Activated naive CD4-positive, alpha-beta T cell treated with anti-CD3 and anti-CD28 coated beads, Interleukin-2, amount 50 U/mL, for 24 hours (primary cell): ENCODE measurements around the gene ANXA4.

Experiments used
- H3K27ac Mint-ChIP-seq: one replicate; pipeline ENCODE4 v1.8.0; 2021; ENCODE audit warnings: mild to moderate bottlenecking, mixed read lengths
- H3K27me3 Mint-ChIP-seq: one replicate; pipeline ENCODE4 v1.8.0; 2021; ENCODE audit warnings: mixed read lengths
- H3K36me3 Mint-ChIP-seq: one replicate; pipeline ENCODE4 v1.8.0; 2021; ENCODE audit warnings: mixed read lengths
- H3K4me1 Mint-ChIP-seq: one replicate; pipeline ENCODE4 v1.8.0; 2021; ENCODE audit warnings: mixed read lengths
- H3K4me3 Mint-ChIP-seq: one replicate; pipeline ENCODE4 v1.8.0; 2021; ENCODE audit warnings: mild to moderate bottlenecking, mixed read lengths
- H3K9me3 Mint-ChIP-seq: one replicate; pipeline ENCODE4 v1.8.0; 2021; ENCODE audit warnings: mixed read lengths

Gene ANXA4

DNA sequence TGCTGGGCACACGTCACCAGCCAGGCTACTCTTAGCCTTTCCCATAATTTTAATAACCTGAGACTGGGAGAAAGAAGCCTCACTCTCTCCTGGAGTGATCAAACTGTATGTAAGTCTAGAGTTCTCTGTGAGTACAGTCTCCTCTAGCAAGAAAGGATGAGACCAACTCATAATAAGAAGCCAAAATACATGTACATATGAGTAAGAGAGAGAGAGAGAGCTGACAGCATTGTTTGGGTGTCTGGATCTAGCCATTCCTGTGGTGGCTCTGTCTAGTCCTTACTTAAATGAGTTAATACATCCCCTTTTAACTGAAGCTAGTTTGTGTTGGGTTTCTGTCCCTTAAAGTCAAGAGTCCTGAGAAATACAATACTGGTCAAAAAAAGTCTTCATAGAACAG lies 26.0 kb upstream of the ANXA4 start:
- Mint-ChIP-seq H3K36me3 (no peaks in the 10 kb centered on the region), H3K9me3 (no peaks in the 10 kb centered on the region), H3K27me3 (no peaks in the 10 kb centered on the region), H3K4me1 (peaks cover 16% of the 10 kb centered on the region), H3K4me3 (no peak overlapping the region), H3K27ac (no peak overlapping the region)

- Mint-ChIP-seq H3K36me3 (no peaks in the 10 kb centered on the region), H3K27ac (no peak overlapping the region), H3K9me3 (no peaks in the 10 kb centered on the region), H3K4me3 (no peak overlapping the region), H3K27me3 (no peaks in the 10 kb centered on the region), H3K4me1 (peaks cover 11% of the 10 kb centered on the region)
Observed at GRCh38 chr2:69716555-69717120, 25.3 kb upstream of the ANXA4 start.

DNA sequence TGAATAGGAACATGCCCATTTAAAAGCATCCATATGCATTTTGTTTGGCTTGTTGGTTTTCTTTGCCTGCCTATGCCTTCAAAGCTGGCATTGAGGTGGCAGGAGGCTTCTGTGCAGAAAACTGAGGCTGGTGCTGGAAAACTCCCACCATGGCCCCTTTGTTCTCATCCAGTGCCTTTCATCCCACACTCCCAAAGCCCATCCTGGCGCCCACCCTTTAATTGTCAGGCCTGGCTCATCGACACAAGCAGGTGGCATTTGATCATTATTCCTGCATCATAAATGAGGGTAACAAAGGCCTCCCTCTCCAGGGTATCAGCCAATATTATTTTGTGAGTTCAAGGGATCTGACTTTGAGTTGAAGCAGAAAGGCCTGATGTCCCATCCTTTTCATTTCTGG lies 24.7 kb upstream of the ANXA4 start:
- no peaks in the 10 kb centered on the region for H3K27me3 Mint-ChIP-seq
- no peak overlapping the region for H3K4me3 Mint-ChIP-seq
- H3K9me3 Mint-ChIP-seq: no peaks in the 10 kb centered on the region
- no peaks in the 10 kb centered on the region for H3K36me3 Mint-ChIP-seq
- no peak overlapping the region for H3K27ac Mint-ChIP-seq
- H3K4me1 Mint-ChIP-seq: peaks cover 9% of the 10 kb centered on the region

- H3K4me1 Mint-ChIP-seq: peaks cover 9% of the 10 kb centered on the region
- H3K4me3 Mint-ChIP-seq: no peak overlapping the region
- H3K27me3 Mint-ChIP-seq: no peaks in the 10 kb centered on the region
- H3K27ac Mint-ChIP-seq: no peak overlapping the region
- H3K9me3 Mint-ChIP-seq: no peaks in the 10 kb centered on the region
- no peaks in the 10 kb centered on the region for H3K36me3 Mint-ChIP-seq
Observed at GRCh38 chr2:69717861-69718273, 24.1 kb upstream of the ANXA4 start.

- Mint-ChIP-seq H3K27me3 (no peaks in the 10 kb centered on the region), H3K27ac (no peak overlapping the region), H3K4me3 (no peak overlapping the region), H3K36me3 (no peaks in the 10 kb centered on the region), H3K9me3 (no peaks in the 10 kb centered on the region), H3K4me1 (peaks cover 9% of the 10 kb centered on the region)
Observed at GRCh38 chr2:69718338-69718965, 23.5 kb upstream of the ANXA4 start.

- H3K4me1 Mint-ChIP-seq: peaks cover 6% of the 10 kb centered on the region
- H3K9me3 Mint-ChIP-seq: no peaks in the 10 kb centered on the region
- H3K27ac Mint-ChIP-seq: no peak overlapping the region
- H3K4me3 Mint-ChIP-seq: no peak overlapping the region
- H3K27me3 Mint-ChIP-seq: no peaks in the 10 kb centered on the region
- H3K36me3 Mint-ChIP-seq: no peaks in the 10 kb centered on the region
Observed at GRCh38 chr2:69720404-69720803, 21.5 kb upstream of the ANXA4 start.

GRCh38 chr2:69721022-69721421 lies 20.9 kb upstream of the ANXA4 start:
- Mint-ChIP-seq H3K27ac (no peak overlapping the region), H3K4me3 (no peak overlapping the region), H3K4me1 (peaks cover 6% of the 10 kb centered on the region), H3K27me3 (no peaks in the 10 kb centered on the region), H3K36me3 (no peaks in the 10 kb centered on the region), H3K9me3 (no peaks in the 10 kb centered on the region)

DNA sequence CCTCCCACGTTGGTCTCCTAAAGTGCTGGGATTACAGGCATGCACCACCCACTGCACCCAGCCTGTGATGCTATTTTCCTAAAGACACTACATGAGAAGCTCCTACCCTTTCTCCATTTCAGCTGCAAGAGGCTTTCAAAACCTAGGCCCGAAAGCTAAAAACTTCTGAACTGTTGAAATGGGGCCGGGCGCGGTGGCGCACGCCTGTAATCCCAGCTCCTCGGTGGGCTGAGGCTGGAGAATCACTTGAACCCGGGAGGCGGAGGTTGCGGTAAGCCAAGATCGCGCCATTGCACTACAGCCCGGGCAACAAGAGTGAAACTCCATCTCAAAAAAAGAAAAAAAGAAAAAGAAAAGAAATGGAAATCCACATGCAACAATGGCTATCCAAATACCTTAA lies 18.1 kb upstream of the ANXA4 start:
- Mint-ChIP-seq H3K4me1 (peaks cover 6% of the 10 kb centered on the region), H3K9me3 (no peaks in the 10 kb centered on the region), H3K27me3 (no peaks in the 10 kb centered on the region), H3K36me3 (no peaks in the 10 kb centered on the region), H3K27ac (no peak overlapping the region), H3K4me3 (no peak overlapping the region)

GRCh38 chr2:69724540-69725159 lies 17.3 kb upstream of the ANXA4 start:
- Mint-ChIP-seq H3K9me3 (no peaks in the 10 kb centered on the region), H3K4me1 (peaks cover 6% of the 10 kb centered on the region), H3K27ac (no peak overlapping the region), H3K36me3 (no peaks in the 10 kb centered on the region), H3K27me3 (no peaks in the 10 kb centered on the region), H3K4me3 (peak overlapping the region; percentile 55)

GRCh38 chr2:69725706-69726360 lies 16.1 kb upstream of the ANXA4 start:
- H3K4me1 Mint-ChIP-seq: peaks cover 6% of the 10 kb centered on the region
- H3K27me3 Mint-ChIP-seq: no peaks in the 10 kb centered on the region
- no peaks in the 10 kb centered on the region for H3K36me3 Mint-ChIP-seq
- no peak overlapping the region for H3K27ac Mint-ChIP-seq
- no peak overlapping the region for H3K4me3 Mint-ChIP-seq
- no peaks in the 10 kb centered on the region for H3K9me3 Mint-ChIP-seq

GRCh38 chr2:69729266-69729665 lies 12.7 kb upstream of the ANXA4 start:
- Mint-ChIP-seq H3K4me1 (peaks cover 6% of the 10 kb centered on the region), H3K4me3 (no peak overlapping the region), H3K27ac (no peak overlapping the region)

GRCh38 chr2:69729781-69730180 lies 12.2 kb upstream of the ANXA4 start:
- Mint-ChIP-seq H3K4me1 (peaks cover 2% of the 10 kb centered on the region), H3K4me3 (no peak overlapping the region), H3K36me3 (no peaks in the 10 kb centered on the region), H3K27ac (no peak overlapping the region), H3K27me3 (no peaks in the 10 kb centered on the region), H3K9me3 (no peaks in the 10 kb centered on the region)

More at GRCh38 chr2:69729266-69729665, 12.7 kb upstream of the ANXA4 start:
- Mint-ChIP-seq H3K27me3 (no peaks in the 10 kb centered on the region), H3K36me3 (no peaks in the 10 kb centered on the region), H3K9me3 (no peaks in the 10 kb centered on the region)

GRCh38 chr2:69731147-69731970 lies 10.6 kb upstream of the ANXA4 start:
- no peaks in the 10 kb centered on the region for H3K4me1 Mint-ChIP-seq
- no peak overlapping the region for H3K27ac Mint-ChIP-seq
- H3K4me3 Mint-ChIP-seq: no peak overlapping the region
- H3K9me3 Mint-ChIP-seq: no peaks in the 10 kb centered on the region
- no peaks in the 10 kb centered on the region for H3K27me3 Mint-ChIP-seq
- H3K36me3 Mint-ChIP-seq: no peaks in the 10 kb centered on the region

DNA sequence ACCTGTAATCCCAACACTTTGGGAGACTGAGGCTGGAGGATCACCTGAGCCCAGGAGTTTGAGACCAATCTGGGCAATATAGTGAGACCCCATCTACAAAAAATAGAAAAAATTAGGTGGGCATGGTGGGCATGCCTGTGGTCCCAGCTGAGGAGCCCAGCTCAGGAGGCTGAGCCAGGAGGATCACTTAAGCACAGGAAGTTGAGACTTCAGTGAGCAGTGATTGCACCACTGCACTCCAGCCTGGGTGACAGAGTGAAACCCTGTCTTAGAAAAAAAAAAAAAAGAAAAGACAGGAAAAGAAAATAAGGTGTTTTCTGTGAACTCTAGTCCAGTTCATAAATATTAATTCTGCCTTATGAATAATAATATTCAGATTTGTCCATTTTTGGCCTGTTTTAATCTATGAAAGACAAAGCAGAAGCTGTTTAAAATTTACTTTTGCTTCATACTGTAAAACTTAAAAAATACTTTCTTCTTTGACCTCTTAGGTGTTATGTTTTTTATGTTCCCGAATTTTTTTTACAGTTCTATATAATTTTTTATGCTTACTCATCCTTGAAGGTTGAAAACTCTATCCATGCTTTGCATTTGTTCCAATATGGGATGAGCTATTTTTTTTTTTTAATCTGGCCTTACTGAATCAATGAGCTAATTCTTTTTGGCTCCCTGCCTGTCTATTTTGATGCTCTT lies 8.4 kb upstream of the ANXA4 start:
- no peaks in the 10 kb centered on the region for H3K4me1 Mint-ChIP-seq
- H3K4me3 Mint-ChIP-seq: no peak overlapping the region
- H3K9me3 Mint-ChIP-seq: no peaks in the 10 kb centered on the region
- H3K27me3 Mint-ChIP-seq: no peaks in the 10 kb centered on the region
- H3K27ac Mint-ChIP-seq: no peak overlapping the region
- H3K36me3 Mint-ChIP-seq: no peaks in the 10 kb centered on the region

DNA sequence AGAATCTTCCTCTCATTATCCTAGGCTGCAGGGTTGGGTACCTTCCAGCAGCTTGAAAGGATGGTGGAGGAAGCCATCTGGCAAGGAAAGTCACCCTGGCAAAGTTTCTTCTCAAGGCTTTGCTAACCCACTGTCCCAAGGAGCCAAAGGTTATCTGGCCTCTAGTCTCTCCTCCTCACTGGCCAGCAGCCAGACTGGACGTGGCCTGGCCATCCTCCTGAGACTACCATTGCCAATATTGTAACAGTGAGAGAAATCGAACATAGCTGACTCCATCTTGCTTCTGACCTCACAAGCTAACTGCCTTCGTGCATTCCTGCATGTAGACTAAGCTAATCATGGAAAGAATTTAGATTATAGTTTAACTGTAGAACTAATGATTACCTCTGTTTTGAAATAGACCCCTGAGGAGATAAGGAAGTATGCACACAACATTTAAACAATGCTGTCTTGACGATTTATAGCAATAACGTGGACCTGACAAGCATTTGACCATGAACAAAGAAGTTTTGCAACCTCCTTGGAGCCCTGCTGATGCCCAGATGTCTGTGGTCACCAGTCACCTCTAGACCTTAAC lies 7.8 kb upstream of the ANXA4 start:
- no peak overlapping the region for H3K4me3 Mint-ChIP-seq
- no peaks in the 10 kb centered on the region for H3K9me3 Mint-ChIP-seq
- H3K27ac Mint-ChIP-seq: no peak overlapping the region
- H3K36me3 Mint-ChIP-seq: no peaks in the 10 kb centered on the region
- no peaks in the 10 kb centered on the region for H3K4me1 Mint-ChIP-seq
- no peaks in the 10 kb centered on the region for H3K27me3 Mint-ChIP-seq
